ENCODE data around the gene ASB3. TPM values are rescaled to one million over a fixed set of nuclear protein-coding genes. Genes with fewer than 3 reads are reported as not detected.
"Not testable (repeated sequence)": the region's sequence is repeated elsewhere in the genome, so short reads cannot be mapped to it uniquely, and the experiment has no call there.

The ASB3 gene
- total RNA-seq, 1 donor from 2014 or later: 25.2 TPM

- Mint-ChIP-seq H3K9me3 (ENCODE audit: unreplicated experiment) (no peaks in the 10 kb centered on the region), H3K27me3 (ENCODE audit: unreplicated experiment) (peaks cover 1% of the 10 kb centered on the region), H3K27ac (ENCODE audit: unreplicated experiment) (no peak overlapping the region), H3K4me1 (ENCODE audit: unreplicated experiment) (peaks cover 8% of the 10 kb centered on the region), H3K4me3 (ENCODE audit: unreplicated experiment) (peak overlapping the region; percentile 95), H3K36me3 (ENCODE audit: low read depth, unreplicated experiment) (peaks cover 3% of the 10 kb centered on the region)
- no peak for TF ChIP-seq CTCF (IDR thresholded peaks at IDR 0.05; ENCODE audit: unreplicated experiment)
- peak; percentile 48 for DNase-seq (ENCODE audit: low spot score)
These were observed 18.6 kb downstream of the ASB3 start for GRCh38 chr2:53768242-53768542.

GRCh38 chr2:53767405-53768241 lies 19.1 kb downstream of the ASB3 start, which contains the start of gene CHAC2:
TSS of gene CHAC2 (plus strand) at chr2:53767804. CDS start at chr2:53767887, 83 bp downstream.
- DNase-seq (ENCODE audit: low spot score): peak; percentile 82
- Mint-ChIP-seq H3K4me3 (ENCODE audit: unreplicated experiment) (peak within 1 kb of the TSS; percentile 95), H3K9me3 (ENCODE audit: unreplicated experiment) (no peaks in the 10 kb centered on the region), H3K4me1 (ENCODE audit: unreplicated experiment) (peaks cover 8% of the 10 kb centered on the region), H3K27ac (ENCODE audit: unreplicated experiment) (peak within 1 kb of the TSS; percentile 30), H3K27me3 (ENCODE audit: unreplicated experiment) (peaks cover 1% of the 10 kb centered on the region), H3K36me3 (ENCODE audit: low read depth, unreplicated experiment) (peaks cover 3% of the 10 kb centered on the region)
- TF ChIP-seq CTCF (IDR thresholded peaks at IDR 0.05; ENCODE audit: unreplicated experiment): peak; percentile 32

GRCh38 chr2:53765767-53766166 lies 21.0 kb downstream of the ASB3 start:
- TF ChIP-seq CTCF (IDR thresholded peaks at IDR 0.05; ENCODE audit: unreplicated experiment): no peak
- Mint-ChIP-seq H3K27ac (ENCODE audit: unreplicated experiment) (no peak overlapping the region), H3K36me3 (ENCODE audit: low read depth, unreplicated experiment) (peaks cover 6% of the 10 kb centered on the region), H3K4me3 (ENCODE audit: unreplicated experiment) (no peak overlapping the region), H3K4me1 (ENCODE audit: unreplicated experiment) (peaks cover 8% of the 10 kb centered on the region), H3K27me3 (ENCODE audit: unreplicated experiment) (peaks cover 1% of the 10 kb centered on the region), H3K9me3 (ENCODE audit: unreplicated experiment) (no peaks in the 10 kb centered on the region)
- no peak for DNase-seq (ENCODE audit: low spot score)

GRCh38 chr2:53757206-53757605 lies 29.5 kb downstream of the ASB3 start:
- peaks cover 15% of the 10 kb centered on the region for H3K36me3 Mint-ChIP-seq (ENCODE audit: low read depth, unreplicated experiment)

GRCh38 chr2:53756644-53757043 lies 30.1 kb downstream of the ASB3 start:
- Mint-ChIP-seq H3K27me3 (ENCODE audit: unreplicated experiment) (no peaks in the 10 kb centered on the region), H3K9me3 (ENCODE audit: unreplicated experiment) (no peaks in the 10 kb centered on the region), H3K27ac (ENCODE audit: unreplicated experiment) (no peak overlapping the region), H3K4me3 (ENCODE audit: unreplicated experiment) (peak overlapping the region; percentile 77), H3K4me1 (ENCODE audit: unreplicated experiment) (no peaks in the 10 kb centered on the region), H3K36me3 (ENCODE audit: low read depth, unreplicated experiment) (peaks cover 15% of the 10 kb centered on the region)
- no peak for TF ChIP-seq CTCF (IDR thresholded peaks at IDR 0.05; ENCODE audit: unreplicated experiment)
- no peak for DNase-seq (ENCODE audit: low spot score)

More at GRCh38 chr2:53757206-53757605, 29.5 kb downstream of the ASB3 start:
- not testable (repeated sequence) for H3K27me3 Mint-ChIP-seq (ENCODE audit: unreplicated experiment); H3K4me1 Mint-ChIP-seq (ENCODE audit: unreplicated experiment); H3K9me3 Mint-ChIP-seq (ENCODE audit: unreplicated experiment); H3K27ac Mint-ChIP-seq (ENCODE audit: unreplicated experiment); H3K4me3 Mint-ChIP-seq (ENCODE audit: unreplicated experiment); DNase-seq (ENCODE audit: low spot score)
